EL (cell line): ENCODE measurements around the gene TSACC.
"Not testable (repeated sequence)": the region's sequence is repeated elsewhere in the genome, so short reads cannot be mapped to it uniquely, and the experiment has no call there.

ENCODE experiments used
- DNase-seq: peaks from one replicate; pipeline ENCODE4 v3.0.0-alpha.2; 2016

The TSACC gene

DNA sequence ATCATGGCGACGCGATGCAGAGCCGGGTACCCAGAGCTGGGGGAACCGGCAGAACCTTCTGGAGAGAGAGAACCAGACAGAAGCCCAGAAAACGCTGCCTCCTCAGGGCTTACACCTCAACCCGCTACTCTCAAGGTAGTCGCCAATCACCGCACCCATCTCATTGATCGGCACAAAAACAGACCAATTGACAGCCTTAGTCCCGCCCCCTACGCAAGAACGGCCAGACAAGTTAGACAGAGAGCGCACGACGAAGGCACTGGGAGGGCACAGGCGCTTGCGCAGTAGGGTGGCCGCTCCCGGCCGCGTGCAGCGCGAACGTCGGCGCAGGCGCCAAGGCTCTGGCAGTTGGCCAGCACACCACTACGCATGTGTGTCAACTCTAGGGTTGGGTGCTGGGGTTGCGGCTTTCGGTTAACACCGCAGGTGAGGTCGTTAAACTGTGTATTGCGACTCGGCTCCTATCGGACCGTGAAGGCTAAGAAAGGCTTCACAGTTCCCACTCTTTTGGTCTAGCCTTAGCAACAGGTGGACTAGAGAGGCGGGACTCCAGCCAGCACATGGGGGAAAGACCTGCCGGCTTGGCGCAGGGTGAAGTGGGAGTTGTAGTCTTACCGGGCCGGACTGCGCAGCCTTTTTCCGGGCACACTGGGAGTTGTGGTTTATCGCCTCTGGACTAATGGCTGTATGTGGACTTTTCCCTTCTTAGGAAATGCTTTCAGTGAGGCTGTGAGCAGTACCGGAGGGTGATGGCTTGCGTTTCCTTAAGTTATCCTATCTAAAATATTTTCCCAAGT lies at the start of gene TSACC, which contains the start of gene CCT3:
TSACC (plus strand) TSS at position 347 of the 797 bp plus-strand sequence. CDS start 1,232 bp downstream, outside the sequence.
CCT3 (minus strand) TSS at position 113 of the 797 bp plus-strand sequence; CDS start at position 5, 108 bp downstream.
- peak; percentile 100 for DNase-seq

GRCh38 chr1:156289857-156290256 lies 48.5 kb upstream of the TSACC start:
- DNase-seq: no peak

DNA sequence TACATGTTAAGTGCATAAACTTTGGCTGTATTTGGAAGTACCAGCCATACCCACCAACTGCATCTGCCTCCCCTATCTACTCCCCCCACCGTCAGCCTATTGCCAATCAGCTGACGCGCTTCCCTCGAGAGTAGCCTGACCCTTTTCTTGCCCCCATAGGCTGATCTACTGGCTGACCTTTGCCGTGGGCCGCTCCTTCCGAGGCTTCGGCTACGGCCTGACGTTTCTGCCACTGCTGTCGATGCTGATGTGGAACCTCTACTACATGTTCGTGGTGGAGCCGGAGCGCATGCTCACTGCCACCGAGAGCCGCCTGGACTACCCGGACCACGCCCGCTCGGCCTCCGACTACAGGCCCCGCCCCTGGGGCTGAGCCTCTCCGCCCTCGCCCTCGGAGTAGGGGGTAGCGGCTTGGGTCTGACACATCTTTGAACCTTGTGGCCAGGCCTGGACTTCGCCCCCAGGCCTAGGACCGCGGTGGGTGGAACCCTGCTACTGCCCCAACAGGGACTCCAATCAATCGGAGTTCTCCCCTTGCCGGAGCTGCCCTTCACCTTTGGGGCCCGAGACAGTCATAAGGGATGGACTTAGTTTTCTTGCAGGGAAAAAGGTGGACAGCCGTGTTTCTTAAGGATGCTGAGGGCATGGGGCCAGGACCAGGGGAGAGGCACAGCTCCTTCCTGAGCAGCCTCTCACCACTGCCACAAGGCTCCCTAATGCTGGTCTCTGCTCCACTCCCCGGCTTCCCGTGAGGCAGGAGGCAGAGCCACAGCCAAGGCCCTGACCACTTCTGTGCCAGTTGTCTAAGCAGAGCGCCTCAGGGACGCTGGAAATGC lies 46.9 kb upstream of the TSACC start:
- peak; percentile 89 for DNase-seq

DNA sequence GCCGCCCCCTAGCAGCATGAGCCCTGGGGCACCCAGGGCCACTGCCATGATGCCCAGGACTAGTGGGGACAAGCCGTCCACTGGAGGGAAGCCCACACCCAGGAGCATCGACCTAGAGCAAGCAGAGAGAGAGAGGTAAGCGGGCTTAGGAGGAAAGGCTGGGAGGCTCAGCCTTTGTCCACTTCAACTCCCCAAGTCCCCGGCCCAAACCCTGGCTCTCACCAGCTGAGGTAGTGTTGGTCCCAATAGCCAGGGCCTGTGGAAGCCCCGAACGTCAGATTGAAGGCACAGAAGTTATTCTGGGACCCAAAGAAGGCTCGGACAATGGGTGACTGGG lies 45.3 kb upstream of the TSACC start:
- DNase-seq: no peak

GRCh38 chr1:156293895-156294294 lies 44.4 kb upstream of the TSACC start:
- no peak for DNase-seq

DNA sequence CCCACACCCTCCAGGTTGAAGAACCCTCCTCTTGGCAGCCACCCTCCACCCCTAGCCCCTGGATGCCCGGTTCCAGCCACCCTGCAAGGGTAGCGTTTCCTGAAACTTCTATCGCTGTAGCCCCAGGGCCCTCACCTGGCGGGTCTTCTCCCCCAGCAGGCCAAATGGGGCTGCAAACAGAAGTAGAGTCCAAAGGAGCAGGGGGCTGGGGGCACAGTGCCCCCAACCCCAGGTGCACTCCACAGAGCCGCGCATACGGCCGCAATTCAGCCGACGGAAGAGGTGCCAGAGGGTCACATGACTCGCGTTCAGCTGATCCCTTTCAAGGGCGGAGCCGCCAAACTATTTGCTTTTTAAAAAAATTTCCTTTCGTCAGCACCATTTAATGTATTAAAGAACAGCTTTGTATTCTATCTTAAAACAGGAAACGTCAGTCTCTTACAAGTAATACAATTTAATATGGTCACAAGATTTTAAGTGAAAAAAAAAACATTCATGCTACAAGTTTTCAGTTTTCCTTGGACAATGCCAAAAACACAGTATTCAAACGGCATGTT lies 42.9 kb upstream of the TSACC start, which contains the start of gene GLMP:
GLMP (minus strand) TSS at position 289 of the 557 bp plus-strand sequence; CDS start at position 255, 34 bp downstream.
- DNase-seq: peak; percentile 63

DNA sequence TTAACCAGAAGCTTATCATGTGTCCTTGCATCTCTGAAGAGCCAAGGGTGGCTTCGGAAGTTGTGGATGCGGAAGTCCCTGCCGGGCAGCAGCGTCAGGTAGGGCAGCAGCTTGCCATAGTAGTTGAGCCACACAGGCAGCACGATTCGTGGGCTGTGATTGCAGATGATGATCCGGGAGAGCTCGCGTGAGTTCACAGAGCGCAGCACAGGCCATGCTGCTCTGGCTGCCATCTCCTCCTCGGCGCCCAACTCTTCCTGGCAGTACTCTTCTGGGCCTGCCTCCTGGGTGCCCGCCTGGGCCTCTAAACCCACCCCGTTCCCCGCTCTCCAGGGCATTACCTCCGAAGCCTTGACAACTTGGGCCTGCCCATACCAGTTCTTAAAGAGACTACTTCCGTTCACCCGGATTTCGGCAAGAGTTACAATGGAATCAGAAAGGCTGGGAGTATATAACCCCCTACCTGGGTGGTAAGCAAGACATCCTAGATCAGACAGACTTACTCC lies 39.4 kb upstream of the TSACC start, which contains the start of gene VHLL:
VHLL (minus strand) TSS at position 456 of the 506 bp plus-strand sequence; CDS start at position 338, 118 bp downstream.
- no peak for DNase-seq

- DNase-seq: no peak
These were observed 35.1 kb upstream of the TSACC start for GRCh38 chr1:156303241-156303640.

DNA sequence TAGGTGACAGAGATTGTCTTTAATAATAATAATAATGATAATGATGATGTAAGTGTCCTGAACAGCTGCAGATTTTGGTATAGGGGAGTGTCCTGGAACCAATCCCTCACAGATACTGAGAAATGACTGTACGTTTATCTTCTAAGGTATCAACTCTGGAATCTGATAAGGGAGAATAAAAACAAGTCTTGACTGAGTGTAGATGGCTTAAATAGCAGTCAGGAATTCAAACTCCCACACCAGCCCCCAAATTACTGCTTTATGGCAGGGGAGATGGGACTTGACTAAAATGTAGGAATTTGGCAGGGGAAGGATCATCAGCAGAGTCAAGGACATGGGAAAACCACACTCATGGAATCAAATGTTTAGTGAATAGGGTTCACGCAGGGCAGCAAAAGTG lies 33.1 kb upstream of the TSACC start:
- DNase-seq: no peak

- peak; percentile 50 for DNase-seq
These were observed 30.2 kb upstream of the TSACC start for GRCh38 chr1:156308078-156308477.

GRCh38 chr1:156310962-156311361 lies 27.4 kb upstream of the TSACC start:
- DNase-seq: peak; percentile 67

DNA sequence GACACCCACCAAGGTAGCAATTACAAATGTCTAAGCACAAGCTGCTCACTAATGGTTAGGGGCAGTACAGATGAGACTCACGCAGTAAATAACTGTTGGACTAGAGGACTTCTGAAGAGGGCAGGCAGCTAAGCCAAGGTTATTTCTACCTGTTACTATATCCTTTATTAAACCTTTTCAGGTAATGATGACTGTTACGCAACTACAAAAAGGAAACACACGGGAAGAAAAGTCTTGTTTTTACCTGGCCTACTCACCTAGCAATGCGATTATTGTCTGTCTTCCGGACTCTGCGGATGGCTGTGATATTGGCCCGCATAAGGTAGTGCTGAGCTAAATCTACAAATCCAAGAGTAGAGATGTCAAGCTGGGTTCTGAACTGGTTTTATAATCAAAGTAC lies 21.4 kb upstream of the TSACC start:
- DNase-seq: no peak

GRCh38 chr1:156319664-156320063 lies 18.7 kb upstream of the TSACC start:
- peak; percentile 47 for DNase-seq

- DNase-seq: no peak
These were observed 17.8 kb upstream of the TSACC start for GRCh38 chr1:156320560-156320959.

- DNase-seq: peak; percentile 36
These were observed 15.1 kb upstream of the TSACC start for GRCh38 chr1:156323179-156323578.

GRCh38 chr1:156336242-156336641 lies 2.1 kb upstream of the TSACC start:
- no peak for DNase-seq

DNA sequence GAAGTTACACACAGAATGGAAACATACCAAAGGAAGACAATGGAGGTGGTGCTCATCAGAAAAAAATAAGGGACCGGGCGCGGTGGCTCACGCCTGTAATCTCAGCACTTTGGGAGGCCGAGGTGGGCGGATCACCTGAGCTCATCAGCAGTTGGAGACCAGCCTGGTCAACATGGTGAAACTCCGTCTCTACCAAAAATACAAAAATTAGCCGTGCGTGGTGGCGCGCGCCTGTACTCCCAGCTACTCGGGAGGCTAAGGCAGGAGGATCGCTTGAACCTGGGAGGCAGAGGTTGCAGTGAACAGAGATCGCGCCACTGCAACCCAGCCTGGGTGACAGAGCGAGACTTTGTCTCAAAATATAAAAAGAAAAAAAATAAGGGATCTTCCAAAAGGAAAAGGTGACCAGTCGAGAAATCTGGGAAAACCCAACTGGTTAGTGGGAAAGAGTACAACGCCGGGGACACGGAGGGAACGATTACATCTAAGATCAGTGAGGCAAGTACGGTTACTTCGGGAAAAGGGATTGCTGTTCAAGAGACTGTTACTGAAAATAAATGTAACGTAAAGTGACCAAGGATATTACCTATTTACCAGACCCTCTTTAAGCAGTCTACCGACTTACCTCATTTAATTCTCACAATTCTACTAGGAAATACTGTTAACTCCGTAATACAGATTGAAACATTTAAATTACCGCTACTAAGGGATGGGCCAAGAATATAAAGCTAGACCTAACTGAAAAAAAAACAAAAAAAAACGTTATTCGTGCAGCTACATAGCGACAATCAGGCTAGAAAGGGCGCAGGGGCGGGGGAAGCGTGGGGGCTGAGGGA lies 1.1 kb upstream of the TSACC start:
- no peak for DNase-seq

DNA sequence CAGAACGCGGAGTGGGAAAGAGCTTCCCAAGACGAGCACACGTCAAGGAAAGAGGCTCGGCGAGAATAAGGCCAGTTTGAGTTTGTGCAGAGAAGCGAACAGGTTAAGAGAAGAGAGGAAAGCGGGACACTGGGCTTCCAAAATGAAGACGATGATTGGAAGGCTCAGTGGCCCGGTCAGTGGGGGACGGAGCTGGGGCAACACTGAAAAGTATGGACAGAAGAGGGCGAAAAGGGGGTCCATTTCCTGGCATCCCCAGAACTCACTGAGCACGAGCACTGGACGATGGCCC lies 492 bp upstream of the TSACC start:
- no peak for DNase-seq

DNA sequence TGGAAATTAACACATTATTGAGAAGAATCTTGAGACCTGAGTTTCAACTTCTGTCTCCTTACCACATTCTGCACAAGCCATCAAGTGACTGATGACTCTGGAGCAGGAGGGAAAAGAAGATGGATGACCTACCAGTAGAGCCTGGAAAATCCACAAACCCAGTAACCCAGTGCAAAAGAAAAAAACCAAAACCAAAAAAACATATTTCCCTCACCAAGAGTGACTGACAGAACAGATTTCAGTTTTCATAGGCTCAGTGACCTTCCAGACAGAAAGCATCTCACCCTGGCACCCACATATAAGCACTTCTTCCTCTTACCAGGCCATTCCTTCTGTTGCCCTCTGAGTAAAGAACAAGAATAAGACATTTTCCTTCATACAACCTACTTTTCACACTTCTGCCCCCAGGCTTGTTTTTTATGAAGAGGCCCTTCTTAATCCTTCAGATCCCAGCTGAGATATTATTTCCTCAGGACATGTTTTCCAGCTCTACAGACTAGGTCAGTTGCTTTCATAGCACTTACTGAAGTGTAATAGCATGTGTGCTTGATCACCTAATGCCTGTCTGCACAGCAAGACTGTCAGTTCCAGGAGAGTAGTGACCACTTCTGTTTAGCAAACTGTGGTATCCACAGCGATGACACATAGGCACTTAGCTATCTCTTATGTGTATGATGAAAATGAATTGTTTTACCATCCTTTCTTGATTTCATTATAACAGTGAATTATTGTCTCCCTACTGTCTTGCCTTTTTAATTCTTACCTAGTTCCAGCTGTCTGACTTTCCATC lies 4.0 kb downstream of the TSACC start:
- no peak for DNase-seq

DNA sequence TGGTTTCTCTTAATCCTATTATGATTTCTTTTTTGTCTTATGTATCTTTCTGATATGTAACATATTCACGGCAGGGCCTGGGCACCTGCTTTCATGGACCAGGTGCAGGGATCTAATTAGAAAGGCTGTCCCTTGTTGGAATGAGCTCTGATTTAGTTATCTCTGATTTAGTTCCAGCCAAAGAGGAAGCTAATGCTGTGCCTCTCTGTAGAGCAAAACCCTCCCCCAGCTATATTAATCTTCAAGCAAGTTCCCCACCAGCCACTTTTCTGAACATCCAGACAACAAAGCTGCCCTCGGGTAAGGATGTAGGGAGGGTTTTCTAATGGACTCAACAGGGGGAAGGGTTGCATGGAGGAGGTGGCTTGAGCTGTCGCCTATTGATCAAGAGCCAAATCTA lies 6.1 kb downstream of the TSACC start:
- DNase-seq: no peak

DNA sequence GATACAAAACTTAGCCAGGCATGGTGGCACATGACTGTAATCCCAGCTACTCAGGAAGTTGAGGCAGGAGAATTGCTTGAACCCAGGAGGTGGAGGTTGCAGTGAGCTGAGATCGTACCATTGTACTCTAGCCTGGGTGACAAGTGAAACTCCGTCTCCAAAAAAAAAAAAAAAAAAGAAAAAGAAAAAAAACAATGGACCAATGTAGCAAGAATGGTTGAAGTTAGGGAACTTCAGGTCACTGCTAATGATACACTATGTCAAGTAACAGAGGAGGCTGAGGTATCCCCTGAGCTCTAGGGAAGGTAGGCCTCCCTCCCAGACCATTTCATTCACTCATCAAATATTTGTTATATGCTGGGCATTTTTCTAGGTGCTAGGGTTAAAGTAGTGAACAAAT lies 7.7 kb downstream of the TSACC start:
- not testable (repeated sequence) for DNase-seq

DNA sequence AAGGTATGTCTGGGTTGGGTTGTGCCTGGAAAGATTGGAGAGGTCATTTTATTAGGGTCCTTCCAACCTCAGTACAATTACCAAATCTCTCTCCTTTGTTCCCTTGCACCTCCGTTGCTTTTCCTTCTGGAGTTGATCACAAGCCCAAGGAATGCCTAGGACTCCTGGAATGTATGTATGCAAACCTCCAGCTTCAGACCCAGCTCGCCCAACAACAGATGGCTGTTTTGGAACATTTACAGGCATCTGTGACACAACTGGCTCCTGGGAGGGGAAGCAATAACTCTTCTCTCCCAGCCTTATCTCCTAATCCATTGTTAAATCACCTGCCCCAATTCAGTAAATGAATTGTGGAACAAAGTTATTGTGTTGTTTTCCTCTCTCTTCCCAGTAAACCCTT lies 8.3 kb downstream of the TSACC start:
- peak; percentile 59 for DNase-seq
